H1 (cell line): ENCODE measurements around the gene VEGFC. TPM values are rescaled to one million over a fixed set of nuclear protein-coding genes. Genes with fewer than 3 reads are reported as not detected.

ENCODE experiments used
- CTCF ChIA-PET: fragments of 300-600 bp; sonication (Branson Sonifier 250); formaldehyde crosslinking; loops from one replicate; lab custom pipeline; 2021; ENCODE audit not compliant: partially characterized antibody; lab: Charles Lee
- POLR2A ChIA-PET: fragments of 300-600 bp; sonication (Branson Sonifier 250); formaldehyde crosslinking; loops from one replicate; lab custom pipeline; 2021; ENCODE audit warnings: inconsistent platforms; ENCODE audit not compliant: partially characterized antibody; lab: Charles Lee
- DNase-seq, 2 experiments: peaks; one replicate each; pipeline versions ENCODE4 v3.0.0 to v3.0.0-alpha.2; 2010 to 2022; ENCODE audit warnings: low spot score in 2 of 2, low read depth in 1 of 2, mixed read lengths in 1 of 2
- FAIRE-seq: peaks from 2 replicates; lab custom pipeline; 2011; peaks lifted over from hg19 to GRCh38; lab: Jason Lieb, UNC
- H2AFZ ChIP-seq: 2 replicates; pipeline ENCODE4 v1.8.1; 2012; ENCODE audit warnings: low read length, inconsistent platforms
- H2AK5ac ChIP-seq: 2 replicates; pipeline ENCODE4 v1.6.1; 2013; ENCODE audit warnings: low read depth, low read length
- H2BK120ac ChIP-seq: replicated peaks from 2 replicates; pipeline ENCODE3; 2013; ENCODE audit warnings: low read depth, low read length, inconsistent platforms
- H2BK12ac ChIP-seq: 2 replicates; pipeline ENCODE4 v1.6.1; 2013; ENCODE audit warnings: low read depth, low read length
- H2BK15ac ChIP-seq: 2 replicates; pipeline ENCODE4 v1.6.1; 2013; ENCODE audit warnings: low read length
- H2BK20ac ChIP-seq: 2 replicates; pipeline ENCODE4 v1.6.1; 2013; ENCODE audit warnings: low read length
- H2BK5ac ChIP-seq: 2 replicates; pipeline ENCODE4 v1.6.1; 2013; ENCODE audit warnings: low read depth, low read length
- H3K14ac ChIP-seq: 2 replicates; pipeline ENCODE4 v1.6.1; 2013; ENCODE audit warnings: inconsistent platforms; ENCODE audit not compliant: insufficient read length
- H3K18ac ChIP-seq: 2 replicates; pipeline ENCODE4 v1.6.1; 2013; ENCODE audit warnings: low read length; ENCODE audit errors: extremely low read depth
- H3K23ac ChIP-seq: 2 replicates; pipeline ENCODE4 v1.6.1; 2013; ENCODE audit warnings: inconsistent platforms; ENCODE audit not compliant: insufficient read length
- H3K23me2 ChIP-seq: 2 replicates; pipeline ENCODE4 v1.6.1; 2013; ENCODE audit warnings: low read depth, low read length
- H3K27ac ChIP-seq: 2 replicates; pipeline ENCODE4 v1.6.1; 2011; ENCODE audit warnings: low read depth, low read length, inconsistent platforms
- H3K27me3 ChIP-seq, 4 experiments: replicated peaks in 1 of 4; 1 replicate in 1 of 4; 2 replicates in 3 of 4; pipeline versions ENCODE4 v1.6.1 to v1.8.1; 2011 to 2013; ENCODE audit warnings: low read length in 3 of 4, mild to moderate bottlenecking in 3 of 4, inconsistent platforms in 2 of 4, mixed read lengths in 2 of 4, moderate library complexity in 1 of 4; ENCODE audit not compliant: control insufficient read depth in 3 of 4, insufficient read depth in 3 of 4; ENCODE audit errors: extremely low read depth in 1 of 4
- H3K36me3 ChIP-seq, 4 experiments: 2 replicates each; pipeline versions ENCODE4 v1.6.1 to v1.8.1; 2011 to 2013; ENCODE audit warnings: mild to moderate bottlenecking in 4 of 4, low read length in 3 of 4, moderate library complexity in 2 of 4, control low read depth in 1 of 4, inconsistent platforms in 1 of 4; ENCODE audit not compliant: insufficient read depth in 4 of 4, control insufficient read depth in 2 of 4
- H3K4ac ChIP-seq: replicated peaks from 2 replicates; pipeline ENCODE3; 2013; ENCODE audit warnings: low read length, low read depth, mixed read lengths, inconsistent platforms; ENCODE audit not compliant: insufficient read length
- H3K4me1 ChIP-seq, 4 experiments: replicated peaks in 1 of 4; 1 replicate in 1 of 4; 2 replicates in 3 of 4; pipeline versions ENCODE4 v1.6.1 to v1.8.1; 2011 to 2013; ENCODE audit warnings: low read length in 3 of 4, inconsistent platforms in 2 of 4, mixed read lengths in 1 of 4; ENCODE audit not compliant: insufficient read depth in 4 of 4, control insufficient read depth in 3 of 4
- H3K4me2 ChIP-seq, 2 experiments: 2 replicates each; pipeline versions ENCODE4 v1.6.1 to v1.8.1; 2011 to 2013; ENCODE audit warnings: low read depth in 2 of 2, low read length in 2 of 2, control low read depth in 1 of 2, inconsistent platforms in 1 of 2, mild to moderate bottlenecking in 1 of 2; ENCODE audit not compliant: insufficient read depth in 1 of 2
- H3K4me3 ChIP-seq, 4 experiments: fragments of 200-600, 300-600 bp in 1 of 4; sonication (generic), shearing (Covaris generic), sonication (Bioruptor Twin) in 1 of 4; 2 replicates each; pipeline versions ENCODE4 v1.5.1 to v1.8.1; 2011 to 2016; ENCODE audit warnings: low read length in 4 of 4, low read depth in 3 of 4, control low read depth in 2 of 4, inconsistent platforms in 2 of 4, mild to moderate bottlenecking in 2 of 4, mixed read lengths in 1 of 4, moderate library complexity in 1 of 4; ENCODE audit not compliant: insufficient read depth in 2 of 4; ENCODE audit errors: extremely low read depth in 1 of 4
- H3K56ac ChIP-seq: replicated peaks from 2 replicates; pipeline ENCODE3; 2013; ENCODE audit warnings: low read depth, mild to moderate bottlenecking, mixed read lengths, low read length, inconsistent platforms; ENCODE audit not compliant: insufficient read length
- H3K79me1 ChIP-seq: 2 replicates; pipeline ENCODE4 v1.6.1; 2013; ENCODE audit warnings: low read depth, low read length, control low read depth
- H3K79me2 ChIP-seq, 2 experiments: 2 replicates each; pipeline versions ENCODE4 v1.6.1 to v1.8.1; 2012 to 2013; ENCODE audit warnings: low read length in 2 of 2, mild to moderate bottlenecking in 2 of 2, inconsistent platforms in 1 of 2; ENCODE audit not compliant: insufficient read depth in 2 of 2, control insufficient read depth in 1 of 2
- H3K9ac ChIP-seq, 4 experiments: replicated peaks in 1 of 4; 1 replicate in 1 of 4; 2 replicates in 3 of 4; pipeline versions ENCODE4 v1.6.1 to v1.8.1; 2011 to 2013; ENCODE audit warnings: low read depth in 3 of 4, low read length in 3 of 4, control low read depth in 2 of 4, mild to moderate bottlenecking in 2 of 4, moderate library complexity in 2 of 4, inconsistent platforms in 1 of 4; ENCODE audit errors: extremely low read depth in 1 of 4
- H3K9me3 ChIP-seq, 2 experiments: 2 replicates each; pipeline versions ENCODE4 v1.6.1 to v1.8.1; 2012 to 2013; ENCODE audit warnings: mild to moderate bottlenecking in 2 of 2, moderate library complexity in 2 of 2, control low read depth in 1 of 2, inconsistent platforms in 1 of 2, low read depth in 1 of 2, low read length in 1 of 2, mixed read lengths in 1 of 2; ENCODE audit not compliant: insufficient read depth in 2 of 2
- H4K20me1 ChIP-seq, 2 experiments: replicated peaks in 1 of 2; 2 replicates each; pipeline versions ENCODE3 to v1.8.1; 2011 to 2013; ENCODE audit warnings: inconsistent platforms in 2 of 2, low read length in 2 of 2, mild to moderate bottlenecking in 1 of 2; ENCODE audit not compliant: insufficient read depth in 2 of 2, control insufficient read depth in 1 of 2
- H4K5ac ChIP-seq: 2 replicates; pipeline ENCODE4 v1.6.1; 2013; ENCODE audit warnings: low read length, low read depth, mixed read lengths, inconsistent platforms; ENCODE audit not compliant: insufficient read length
- H4K8ac ChIP-seq: 2 replicates; pipeline ENCODE4 v1.8.0; 2013; ENCODE audit warnings: mild to moderate bottlenecking, moderate library complexity, low read length, inconsistent platforms; ENCODE audit not compliant: insufficient read depth; ENCODE audit errors: extremely low read depth
- H4K91ac ChIP-seq: replicated peaks from 2 replicates; pipeline ENCODE3; 2013; ENCODE audit warnings: low read length, mixed read lengths, inconsistent platforms; ENCODE audit not compliant: insufficient read length
- ATF2 ChIP-seq: IDR thresholded peaks from 2 replicates; pipeline ENCODE4 v1.6.1; 2012; ENCODE audit warnings: low read length, inconsistent platforms
- CHD1 ChIP-seq: IDR thresholded peaks from 2 replicates; pipeline ENCODE4 v1.6.1; 2012; ENCODE audit warnings: low read depth, low read length, improper control_type of control experiment
- FOSL1 ChIP-seq: IDR thresholded peaks from 2 replicates; pipeline ENCODE4 v1.6.1; 2011; ENCODE audit warnings: mild to moderate bottlenecking, low read depth, low read length, moderate library complexity; ENCODE audit not compliant: insufficient read depth
- GTF2F1 ChIP-seq: IDR thresholded peaks from 2 replicates; pipeline ENCODE4 v1.6.1; 2012; ENCODE audit warnings: low read depth, low read length, improper control_type of control experiment, borderline replicate concordance
- JUN ChIP-seq: IDR thresholded peaks from 2 replicates; pipeline ENCODE4 v1.6.1; 2011; ENCODE audit warnings: low read depth, mild to moderate bottlenecking, improper control_type of control experiment, low read length
- PHF8 ChIP-seq: fragments of 200-600 bp; sonication (generic); conservative IDR thresholded peaks from 2 replicates; pipeline ENCODE4 v1.7.1; 2012; ENCODE audit warnings: low read depth, mild to moderate bottlenecking, inconsistent platforms, low read length, moderate library complexity
- POLR2AphosphoS5 ChIP-seq: IDR thresholded peaks from 2 replicates; pipeline ENCODE4 v1.6.1; 2011; ENCODE audit warnings: low read depth, low read length
- RAD21 ChIP-seq, 2 experiments: IDR thresholded peaks in 1 of 2; conservative IDR thresholded peaks in 1 of 2; 2 replicates each; pipeline ENCODE4 v1.6.1; 2011; ENCODE audit warnings: low read depth in 2 of 2, low read length in 2 of 2, improper control_type of control experiment in 1 of 2, inconsistent platforms in 1 of 2, mild to moderate bottlenecking in 1 of 2, moderate library complexity in 1 of 2
- TAF1 ChIP-seq: IDR thresholded peaks from 2 replicates; pipeline ENCODE4 v1.6.1; 2011; ENCODE audit warnings: mild to moderate bottlenecking, low read depth, low read length
- TBP ChIP-seq: IDR thresholded peaks from 2 replicates; pipeline ENCODE4 v1.6.1; 2011; ENCODE audit warnings: low read depth, low read length, improper control_type of control experiment
- TEAD4 ChIP-seq: IDR thresholded peaks from 2 replicates; pipeline ENCODE4 v1.6.1; 2012; ENCODE audit warnings: low read depth, low read length, inconsistent platforms, mixed read lengths
- USF2 ChIP-seq: IDR thresholded peaks from 2 replicates; pipeline ENCODE4 v1.6.1; 2011; ENCODE audit warnings: low read length, improper control_type of control experiment
- WGBS, 2 experiments: shearing (Covaris generic) in 1 of 2; methylation state at CpG; one replicate each; pipeline versions ENCODE4 v1.1.6 to v1.1.7; 2013 to 2015; ENCODE audit warnings: low lambda C conversion rate in 2 of 2, mixed read lengths in 2 of 2, inconsistent platforms in 1 of 2, low coverage in 1 of 2, missing lambda C conversion rate in 1 of 2; ENCODE audit not compliant: insufficient replicate concordance in 2 of 2, insufficient coverage in 1 of 2, insufficient read length in 1 of 2; ENCODE audit errors: extremely low coverage in 1 of 2, missing lambda C conversion rate in 1 of 2; 5-methylcytosine and 5-hydroxymethylcytosine counted together
- polyA plus RNA-seq, 7 experiments: library from polyadenylated mRNA; depleted of rRNA in 3 of 7; stranded (reverse) in 5 of 7; unstranded in 2 of 7; fragments of >200 nt in 5 of 7; fragments of 200-250 nt in 2 of 7; gene quantifications; 1 replicate in 5 of 7; 2 replicates in 1 of 7; 4 replicates in 1 of 7; pipeline versions ENCODE4 v1.2.1 to v1.2.3, GENCODE V29; 2011 to 2013; ENCODE audit warnings: missing spikeins in 2 of 7, mixed read lengths in 2 of 7
- total RNA-seq: library from RNA; stranded (reverse); fragmentation: NEBNext Ultra II Directional; extraction: Animal tissue kit (Norgen Biotek cat#: 25700); gene quantifications from 2 replicates; pipeline ENCODE4 v1.2.1, GENCODE V29; 2021

Gene VEGFC
- total and polyA plus RNA-seq, 2 of the 8 experiments (the other 6 are each of a cell fraction or from before 2014, with no cell fraction given) = 0.53 to 1.4 TPM

- H3K36me3 ChIP-seq = no peaks in the 10 kb centered on the region
- no peak overlapping the region for H2BK15ac ChIP-seq
- no peaks in the 10 kb centered on the region for H3K23me2 ChIP-seq
- H3K79me2 ChIP-seq = no peaks in the 10 kb centered on the region
- H2BK120ac ChIP-seq = no peak overlapping the region
- H4K20me1 ChIP-seq = no peaks in the 10 kb centered on the region
- no peak overlapping the region for H3K4me2 ChIP-seq
- no peak overlapping the region for H2BK5ac ChIP-seq
- POLR2A ChIA-PET = no interaction called here
- no peaks in the 10 kb centered on the region for H3K9me3 ChIP-seq
- no peak overlapping the region for H3K27ac ChIP-seq
- no peak overlapping the region for H3K4ac ChIP-seq
- no peak overlapping the region for H2AK5ac ChIP-seq
- H4K91ac ChIP-seq = no peak overlapping the region
- H4K8ac ChIP-seq = no peak overlapping the region
- no peak overlapping the region for H2BK12ac ChIP-seq
- FAIRE-seq (no peak), DNase-seq (no peak)
- no peaks in the 10 kb centered on the region for H3K27me3 ChIP-seq
- WGBS, 2 experiments = 100% methylated on average over 2 of the region's 2 CpGs; no CpG with 5 or more reads in 1 of the 2 experiments
- H2AFZ ChIP-seq = no peak overlapping the region
- H2BK20ac ChIP-seq = no peak overlapping the region
- no peak overlapping the region for H3K9ac ChIP-seq
- H3K4me3 ChIP-seq = no peak overlapping the region
- H3K79me1 ChIP-seq = no peaks in the 10 kb centered on the region
- CTCF ChIA-PET = no interaction called here
- no peak overlapping the region for H3K56ac ChIP-seq
- H3K23ac ChIP-seq = no peak overlapping the region
- H3K4me1 ChIP-seq = 0 out of 7 replicates have a peak, but pooled peaks cover 0 to 6% (median 0%) of the 10 kb centered on the region in 4 experiments
- no peak overlapping the region for H3K14ac ChIP-seq
- H4K5ac ChIP-seq = no peak overlapping the region
- no peak overlapping the region for H3K18ac ChIP-seq
- TF ChIP-seq GTF2F1 (no peak), RAD21 (IDR thresholded peaks at IDR 0.05 in 1 of 2, conservative IDR thresholded peaks at IDR 0.05 in 1 of 2; ENCODE audit: low read depth in 2 of 2, low read length in 2 of 2) (no peak), TEAD4 (no peak), PHF8 (no peak), CHD1 (no peak), JUN (no peak), TAF1 (no peak), ATF2 (no peak), FOSL1 (no peak), TBP (no peak), USF2 (no peak), POLR2AphosphoS5 (no peak)
Measured at GRCh38 chr4:176784816-176785215, 7.9 kb downstream of the VEGFC start.
